GM21367 (cell line): ENCODE data around the gene ZSWIM3.
"Not testable (repeated sequence)": the region's sequence is repeated elsewhere in the genome, so short reads cannot be mapped to it uniquely, and the experiment has no call there.

ENCODE experiments used
- ATAC-seq: cut with Tn5 transposase; IDR thresholded peaks from one replicate; pipeline ENCODE4 v1.9.1; 2021; ENCODE audit not compliant: unreplicated experiment

ZSWIM3 gene

GRCh38 chr20:45857114-45857881 lies at the start of gene ZSWIM3, which contains the start of gene ACOT8:
Gene ZSWIM3 (plus strand): TSS chr20:45857614. CDS start chr20:45857826, 212 bp downstream.
Gene ACOT8 (minus strand): TSS chr20:45857392. CDS start chr20:45857315, 77 bp downstream.
- peak; percentile 90 for ATAC-seq

GRCh38 chr20:45810191-45810970 lies 47.0 kb upstream of the ZSWIM3 start:
- ATAC-seq, result no peak

- peak; percentile 94 for ATAC-seq
These were observed 45.0 kb upstream of the ZSWIM3 start, which contains the start of gene UBE2C for GRCh38 chr20:45812157-45813005. Gene UBE2C (plus strand): TSS chr20:45812644. CDS start chr20:45812696, 52 bp downstream.

GRCh38 chr20:45813006-45813340 lies 44.4 kb upstream of the ZSWIM3 start:
- ATAC-seq, result no peak

GRCh38 chr20:45813489-45813888 lies 43.9 kb upstream of the ZSWIM3 start:
- ATAC-seq, result no peak

- no peak for ATAC-seq
These were observed 43.1 kb upstream of the ZSWIM3 start for GRCh38 chr20:45814314-45814713.

GRCh38 chr20:45816951-45817350 lies 40.5 kb upstream of the ZSWIM3 start:
- ATAC-seq, result no peak

- no peak for ATAC-seq
These were observed 39.8 kb upstream of the ZSWIM3 start for GRCh38 chr20:45817376-45818194.

- no peak for ATAC-seq
These were observed 39.2 kb upstream of the ZSWIM3 start for GRCh38 chr20:45818239-45818638.

GRCh38 chr20:45819466-45819865 lies 37.9 kb upstream of the ZSWIM3 start:
- no peak for ATAC-seq

- ATAC-seq, result no peak
These were observed 35.5 kb upstream of the ZSWIM3 start for GRCh38 chr20:45821947-45822346.

GRCh38 chr20:45822857-45823256 lies 34.6 kb upstream of the ZSWIM3 start:
- ATAC-seq, result no peak

GRCh38 chr20:45823949-45824835 lies 33.2 kb upstream of the ZSWIM3 start:
- no peak for ATAC-seq

- ATAC-seq, result no peak
These were observed 30.9 kb upstream of the ZSWIM3 start for GRCh38 chr20:45826381-45827019.

GRCh38 chr20:45827030-45827652 lies 30.3 kb upstream of the ZSWIM3 start, which contains the start of gene TNNC2:
Gene TNNC2 (minus strand): TSS chr20:45827312. CDS start chr20:45827248, 64 bp downstream.
- no peak for ATAC-seq

GRCh38 chr20:45827712-45828111 lies 29.7 kb upstream of the ZSWIM3 start:
- no peak for ATAC-seq

- no peak for ATAC-seq
These were observed 28.8 kb upstream of the ZSWIM3 start for GRCh38 chr20:45828589-45828988.

- ATAC-seq, result not testable (repeated sequence)
These were observed 27.7 kb upstream of the ZSWIM3 start for GRCh38 chr20:45829673-45830106.
